ENCODE data around the gene VPS51. TPM values are rescaled to one million over a fixed set of nuclear protein-coding genes. Genes with fewer than 3 reads are reported as not detected.

The VPS51 gene
- total and polyA plus RNA-seq, 2 of the 13 experiments (the other 11 are each of a cell fraction or from before 2014, with no cell fraction given) = 76.3 to 90.6 TPM

- TF ChIP-seq, protein P1, sequence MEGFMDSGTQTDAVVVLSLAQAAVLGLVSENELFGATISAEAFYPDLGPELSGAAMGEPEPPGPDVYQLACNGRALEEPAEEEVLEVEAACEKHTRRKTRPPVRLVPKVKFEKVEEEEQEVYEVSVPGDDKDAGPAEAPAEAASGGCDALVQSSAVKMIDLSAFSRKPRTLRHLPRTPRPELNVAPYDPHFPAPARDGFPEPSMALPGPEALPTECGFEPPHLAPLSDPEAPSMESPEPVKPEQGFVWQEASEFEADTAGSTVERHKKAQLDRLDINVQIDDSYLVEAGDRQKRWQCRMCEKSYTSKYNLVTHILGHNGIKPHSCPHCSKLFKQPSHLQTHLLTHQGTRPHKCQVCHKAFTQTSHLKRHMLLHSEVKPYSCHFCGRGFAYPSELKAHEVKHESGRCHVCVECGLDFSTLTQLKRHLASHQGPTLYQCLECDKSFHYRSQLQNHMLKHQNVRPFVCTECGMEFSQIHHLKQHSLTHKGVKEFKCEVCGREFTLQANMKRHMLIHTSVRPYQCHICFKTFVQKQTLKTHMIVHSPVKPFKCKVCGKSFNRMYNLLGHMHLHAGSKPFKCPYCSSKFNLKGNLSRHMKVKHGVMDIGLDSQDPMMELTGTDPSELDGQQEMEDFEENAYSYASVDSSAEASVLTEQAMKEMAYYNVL (CRISPR knock-in tag; IDR thresholded peaks at IDR 0.05; ENCODE audit: borderline replicate concordance) = no peak
- TF ChIP-seq MEIS2 (CRISPR knock-in tag; IDR thresholded peaks at IDR 0.05) (no peak), TMF1 (CRISPR knock-in tag; IDR thresholded peaks at IDR 0.05; ENCODE audit: low read depth) (no peak), SNAPC5 (CRISPR knock-in tag; IDR thresholded peaks at IDR 0.05; ENCODE audit: borderline replicate concordance) (no peak), CEBPG (CRISPR knock-in tag; IDR thresholded peaks at IDR 0.05) (no peak), PRDM4 (CRISPR knock-in tag; IDR thresholded peaks at IDR 0.05; ENCODE audit: borderline replicate concordance) (no peak), FOXC1 (CRISPR knock-in tag; IDR thresholded peaks at IDR 0.05; ENCODE audit: borderline replicate concordance) (no peak), ZC3H4 (CRISPR knock-in tag; IDR thresholded peaks at IDR 0.05; ENCODE audit: borderline replicate concordance) (no peak), TARDBP (CRISPR knock-in tag; IDR thresholded peaks at IDR 0.05) (no peak), CBX1 (IDR thresholded peaks at IDR 0.05; ENCODE audit: low read depth) (no peak), RBFOX2 (IDR thresholded peaks at IDR 0.05; ENCODE audit: low read depth, low read length) (peak; percentile 64), ZNF761 (CRISPR knock-in tag; conservative IDR thresholded peaks at IDR 0.05) (no peak), FLYWCH1 (CRISPR knock-in tag; IDR thresholded peaks at IDR 0.05) (no peak), ZNF329 (CRISPR knock-in tag; IDR thresholded peaks at IDR 0.05; ENCODE audit: low read depth) (no peak)
- TF ChIP-seq, protein P2, sequence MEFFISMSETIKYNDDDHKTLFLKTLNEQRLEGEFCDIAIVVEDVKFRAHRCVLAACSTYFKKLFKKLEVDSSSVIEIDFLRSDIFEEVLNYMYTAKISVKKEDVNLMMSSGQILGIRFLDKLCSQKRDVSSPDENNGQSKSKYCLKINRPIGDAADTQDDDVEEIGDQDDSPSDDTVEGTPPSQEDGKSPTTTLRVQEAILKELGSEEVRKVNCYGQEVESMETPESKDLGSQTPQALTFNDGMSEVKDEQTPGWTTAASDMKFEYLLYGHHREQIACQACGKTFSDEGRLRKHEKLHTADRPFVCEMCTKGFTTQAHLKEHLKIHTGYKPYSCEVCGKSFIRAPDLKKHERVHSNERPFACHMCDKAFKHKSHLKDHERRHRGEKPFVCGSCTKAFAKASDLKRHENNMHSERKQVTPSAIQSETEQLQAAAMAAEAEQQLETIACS (CRISPR knock-in tag; IDR thresholded peaks at IDR 0.05) = no peak
- TF ChIP-seq, protein P3, sequence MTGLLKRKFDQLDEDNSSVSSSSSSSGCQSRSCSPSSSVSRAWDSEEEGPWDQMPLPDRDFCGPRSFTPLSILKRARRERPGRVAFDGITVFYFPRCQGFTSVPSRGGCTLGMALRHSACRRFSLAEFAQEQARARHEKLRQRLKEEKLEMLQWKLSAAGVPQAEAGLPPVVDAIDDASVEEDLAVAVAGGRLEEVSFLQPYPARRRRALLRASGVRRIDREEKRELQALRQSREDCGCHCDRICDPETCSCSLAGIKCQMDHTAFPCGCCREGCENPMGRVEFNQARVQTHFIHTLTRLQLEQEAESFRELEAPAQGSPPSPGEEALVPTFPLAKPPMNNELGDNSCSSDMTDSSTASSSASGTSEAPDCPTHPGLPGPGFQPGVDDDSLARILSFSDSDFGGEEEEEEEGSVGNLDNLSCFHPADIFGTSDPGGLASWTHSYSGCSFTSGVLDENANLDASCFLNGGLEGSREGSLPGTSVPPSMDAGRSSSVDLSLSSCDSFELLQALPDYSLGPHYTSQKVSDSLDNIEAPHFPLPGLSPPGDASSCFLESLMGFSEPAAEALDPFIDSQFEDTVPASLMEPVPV (CRISPR knock-in tag; IDR thresholded peaks at IDR 0.05) = 0 out of 2 replicates have a peak, but pooled peaks have one; percentile 31
These were observed 19.5 kb downstream of the VPS51 start (continued) for GRCh38 chr11:65115361-65116082.
